Measurements from ENCODE around the gene KIR3DL1.
"Not testable (repeated sequence)": the region's sequence is repeated elsewhere in the genome, so short reads cannot be mapped to it uniquely, and the experiment has no call there.

Gene KIR3DL1

GRCh38 chr19:54817670-54818536 is 1.6 kb downstream of the KIR3DL1 start:
- no peak for DNase-seq

GRCh38 chr19:54824416-54824815 is 8.1 kb downstream of the KIR3DL1 start:
- DNase-seq = not testable (repeated sequence)

DNA sequence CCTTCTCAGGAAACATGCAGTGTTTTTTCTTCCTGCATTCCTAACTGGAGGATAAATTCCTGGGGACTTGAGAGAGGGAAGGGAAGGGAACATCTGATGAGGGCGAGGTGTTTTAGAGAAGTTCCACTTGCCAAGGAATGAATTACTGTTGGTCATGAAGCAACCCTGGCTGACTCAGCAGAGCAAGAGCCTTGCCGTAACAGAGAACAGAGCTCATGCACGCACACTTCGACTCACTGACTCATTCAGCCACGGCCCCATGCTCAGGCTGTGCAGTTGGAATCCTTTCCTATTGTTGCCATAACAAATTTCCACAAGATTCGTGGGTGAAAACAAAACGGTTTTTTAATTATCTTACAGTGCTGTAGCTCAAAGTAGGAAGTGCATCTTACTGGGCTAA is 9.1 kb downstream of the KIR3DL1 start:
- not testable (repeated sequence) for DNase-seq

DNA sequence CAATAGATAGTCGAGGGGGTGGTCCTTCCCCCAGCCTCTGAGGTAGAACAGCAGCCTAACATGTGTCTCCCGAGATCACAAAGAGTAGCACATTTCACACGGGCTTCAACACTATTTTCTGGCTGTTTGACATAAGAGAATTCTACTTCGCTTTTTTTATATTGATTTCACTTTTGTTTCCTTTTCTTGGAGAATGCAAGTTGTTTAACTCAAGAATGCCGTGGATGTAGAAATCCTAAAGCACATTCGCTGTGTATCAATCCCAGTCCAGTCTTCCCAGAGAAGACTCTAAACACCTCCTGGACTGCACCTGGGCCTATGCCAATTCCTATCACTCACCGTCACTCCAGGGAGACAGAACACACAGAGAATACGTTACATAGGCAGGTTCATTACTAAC is 11.8 kb downstream of the KIR3DL1 start:
- DNase-seq = not testable (repeated sequence)

DNA sequence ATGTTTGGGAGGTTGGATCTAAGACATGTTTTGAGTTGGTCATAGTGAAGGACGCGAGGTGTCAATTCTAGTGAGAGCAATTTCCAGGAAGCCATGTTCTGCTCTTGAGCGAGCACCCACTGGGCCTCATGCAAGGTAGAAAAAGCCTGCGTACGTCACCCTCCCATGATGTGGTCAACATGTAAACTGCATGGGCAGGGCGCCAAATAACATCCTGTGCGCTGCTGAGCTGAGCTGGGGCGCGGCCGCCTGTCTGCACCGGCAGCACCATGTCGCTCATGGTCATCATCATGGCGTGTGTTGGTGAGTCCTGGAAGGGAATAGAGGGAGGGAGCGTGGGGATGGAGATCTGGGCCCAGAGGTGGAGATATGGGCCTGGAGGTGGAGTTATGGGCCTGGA is 16.2 kb downstream of the KIR3DL1 start, which contains the start of gene KIR2DS4:
TSS of gene KIR2DS4 (plus strand) at position 181 of the 400 bp plus-strand sequence.
- DNase-seq = not testable (repeated sequence)

GRCh38 chr19:54835126-54835525 is 18.9 kb downstream of the KIR3DL1 start:
- DNase-seq = not testable (repeated sequence)

GRCh38 chr19:54837522-54837921 is 21.3 kb downstream of the KIR3DL1 start:
- not testable (repeated sequence) for DNase-seq

DNA sequence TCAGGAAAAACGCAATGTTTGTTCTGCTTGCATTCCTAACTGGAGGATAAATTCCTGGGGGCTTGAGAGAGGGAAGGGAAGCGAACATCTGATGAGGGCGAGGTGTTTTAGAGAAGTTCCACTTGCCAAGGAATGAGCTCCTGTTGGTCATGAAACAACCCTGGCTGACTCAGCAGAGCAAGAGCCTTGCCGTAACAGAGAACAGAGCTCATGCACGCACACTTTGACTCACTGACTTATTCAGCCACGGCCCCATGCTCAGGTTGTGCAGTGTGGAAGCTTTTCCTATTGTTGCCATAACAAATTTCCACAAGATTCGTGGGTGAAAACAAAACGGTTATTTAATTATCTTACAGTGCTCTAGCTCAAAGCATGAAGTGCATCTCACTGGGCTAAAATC is 26.9 kb downstream of the KIR3DL1 start:
- not testable (repeated sequence) for DNase-seq

- DNase-seq = not testable (repeated sequence)
Measured at GRCh38 chr19:54850061-54850640, 33.9 kb downstream of the KIR3DL1 start, which contains the start of gene KIR3DL2. Gene KIR3DL2 (plus strand): TSS chr19:54850443. CDS start chr19:54850476, 33 bp downstream.

GRCh38 chr19:54850930-54851329 is 34.7 kb downstream of the KIR3DL1 start:
- DNase-seq = no peak

DNA sequence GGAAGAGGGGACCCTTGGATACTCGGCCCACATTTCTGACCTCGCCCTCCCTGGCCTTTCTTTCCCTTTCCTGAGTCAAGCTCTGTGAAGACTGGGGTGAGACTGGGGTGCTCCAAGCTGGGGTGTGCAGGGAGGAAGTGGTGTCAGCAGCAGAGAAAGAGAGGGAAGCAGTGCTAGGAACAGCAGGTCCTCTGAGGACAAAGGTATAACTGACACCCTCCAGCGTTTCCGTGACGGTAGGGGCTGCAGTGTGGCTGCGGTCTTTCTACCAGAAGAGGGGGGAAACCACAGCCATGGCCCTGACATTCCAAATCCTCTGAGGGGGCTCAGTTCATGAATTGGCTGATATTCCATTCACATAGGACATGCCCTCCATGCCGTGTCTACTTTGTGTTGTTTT is 35.1 kb downstream of the KIR3DL1 start:
- DNase-seq = no peak

- not testable (repeated sequence) for DNase-seq
Measured at GRCh38 chr19:54855241-54855640, 39.0 kb downstream of the KIR3DL1 start.

GRCh38 chr19:54858476-54858875 is 42.2 kb downstream of the KIR3DL1 start:
- not testable (repeated sequence) for DNase-seq

DNA sequence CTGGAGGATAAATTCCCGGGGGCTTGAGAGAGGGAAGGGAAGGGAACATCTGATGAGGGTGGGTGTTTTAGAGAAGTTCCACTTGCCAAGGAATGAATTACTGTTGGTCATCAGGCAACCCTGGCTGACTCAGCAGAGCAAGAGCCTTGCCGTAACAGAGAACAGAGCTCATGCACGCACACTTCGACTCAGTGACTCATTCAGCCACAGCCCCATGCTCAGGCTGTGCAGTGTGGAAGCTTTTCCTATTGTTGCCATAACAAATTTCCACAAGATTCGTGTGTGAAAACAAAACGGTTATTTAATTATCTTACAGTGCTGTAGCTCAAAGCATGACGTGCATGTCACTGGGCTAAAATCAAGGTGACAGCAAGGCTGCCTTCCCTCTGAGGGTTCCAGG is 43.2 kb downstream of the KIR3DL1 start:
- not testable (repeated sequence) for DNase-seq

DNA sequence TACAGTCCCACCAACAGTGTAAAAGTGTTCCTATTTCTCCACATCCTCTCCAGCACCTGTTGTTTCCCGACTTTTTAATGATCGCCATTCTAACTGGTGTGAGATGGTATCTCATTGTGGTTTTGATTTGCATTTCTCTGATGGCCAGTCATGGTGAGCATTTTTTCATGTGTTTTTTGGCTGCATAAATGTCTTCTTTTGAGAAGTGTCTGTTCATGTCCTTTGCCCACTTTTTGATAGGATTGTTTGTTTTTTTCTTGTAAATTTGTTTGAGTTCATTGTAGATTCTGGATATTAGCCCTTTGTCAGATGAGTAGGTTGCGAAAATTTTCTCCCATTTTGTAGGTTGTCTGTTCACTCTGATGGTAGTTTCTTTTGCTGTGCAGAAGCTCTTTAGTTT is 47.2 kb downstream of the KIR3DL1 start:
- not testable (repeated sequence) for DNase-seq

- DNase-seq = no peak
Measured at GRCh38 chr19:54871696-54872095, 55.4 kb downstream of the KIR3DL1 start.

GRCh38 chr19:54873990-54874389 is 57.7 kb downstream of the KIR3DL1 start, which contains the start of gene FCAR:
Gene FCAR (plus strand): TSS chr19:54874235. CDS start chr19:54874290, 55 bp downstream.
- no peak for DNase-seq

GRCh38 chr19:54875506-54875905 is 59.2 kb downstream of the KIR3DL1 start:
- DNase-seq = no peak

DNA sequence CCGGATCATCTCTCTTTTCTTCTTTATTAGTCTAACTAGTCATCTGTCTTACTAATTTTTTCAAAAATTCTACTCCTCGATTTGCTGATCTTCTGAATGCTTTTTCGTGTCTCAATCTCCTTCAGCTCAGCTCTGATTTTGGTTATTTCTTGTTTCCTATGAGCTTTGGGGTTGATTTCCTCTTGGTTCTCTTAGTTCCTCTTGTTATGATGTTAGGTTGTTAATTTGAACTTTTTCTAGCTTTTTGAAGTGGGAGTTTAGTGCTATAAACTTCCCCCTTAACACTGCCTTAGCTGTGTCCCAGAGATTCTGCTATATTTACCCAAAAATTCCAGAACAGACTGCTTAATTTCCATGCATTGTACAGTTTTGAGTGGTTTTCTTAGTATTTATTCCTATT is 61.2 kb downstream of the KIR3DL1 start:
- DNase-seq = no peak
